Activated B cell treated with CpG ODN at 0.5 μM for 24 hours (primary cell): Measurements from ENCODE around the gene ZSCAN9. TPM values are rescaled to one million over a fixed set of nuclear protein-coding genes. Genes with fewer than 3 reads are reported as not detected.

Experiments used
- ATAC-seq: fragments of 200-7000 bp; cut with Tn5 transposase; one replicate; pipeline ENCODE4 v1.10.0; 2021; ENCODE audit warnings: low read depth, mild to moderate bottlenecking, moderate library complexity
- CTCF ChIA-PET: fragments of 350-600 bp; sonication (Branson Sonifier 250); formaldehyde crosslinking; loops from one replicate; lab custom pipeline; 2021; ENCODE audit warnings: antibody characterized with exemption; lab: Charles Lee
- POLR2A ChIA-PET: fragments of 350-600 bp; sonication (Branson Sonifier 250); formaldehyde crosslinking; loops from one replicate; lab custom pipeline; 2021; ENCODE audit warnings: antibody characterized with exemption; lab: Charles Lee
- DNase-seq: peaks from one replicate; pipeline ENCODE4 v3.0.0; 2022
- H3K27ac Mint-ChIP-seq: one replicate; pipeline ENCODE4 v1.8.0; 2020; ENCODE audit warnings: mixed read lengths
- H3K27me3 Mint-ChIP-seq: one replicate; pipeline ENCODE4 v1.8.0; 2021; ENCODE audit warnings: mixed read lengths
- H3K36me3 Mint-ChIP-seq: one replicate; pipeline ENCODE4 v1.8.0; 2021; ENCODE audit warnings: low read depth, mixed read lengths
- H3K4me1 Mint-ChIP-seq: one replicate; pipeline ENCODE4 v1.8.0; 2021; ENCODE audit warnings: mixed read lengths
- H3K4me3 Mint-ChIP-seq: one replicate; pipeline ENCODE4 v1.8.0; 2020; ENCODE audit warnings: mild to moderate bottlenecking, mixed read lengths
- H3K9me3 Mint-ChIP-seq: one replicate; pipeline ENCODE4 v1.8.0; 2020; ENCODE audit warnings: mixed read lengths
- CTCF ChIP-seq: fragments of 200-600 bp; IDR thresholded peaks from one replicate; pipeline ENCODE4 v1.8.0; 2022; ENCODE audit warnings: antibody characterized with exemption, mild to moderate bottlenecking
- intact Hi-C: fragments of 100-400 bp; cut with micrococcal nuclease; formaldehyde crosslinking; loops from one replicate; pipeline ENCODE4 v1.15.1; 2024
- total RNA-seq: library from RNA; stranded (reverse); gene quantifications from 2 replicates; pipeline ENCODE4 v1.2.3, GENCODE V29; 2022

Gene ZSCAN9
- total RNA-seq, 1 donor from 2014 or later: 30.3 TPM

GRCh38 chr6:28281288-28282064, 56.4 kb downstream of the ZSCAN9 start, which contains the start of gene PGBD1:
PGBD1 (plus strand) TSS chr6:28281572; CDS start chr6:28283814, 2,242 bp downstream.
- ATAC-seq (peak; percentile 86), DNase-seq (peak; percentile 52)
- ChIA-PET POLR2A (interaction anchor here (0.6 to 1.9 kb wide), 5 partner anchors 10 to 74 kb away, joined by 5 to 8 read pairs (median 5); partner anchors contain the start of genes ZKSCAN3 and ZSCAN26), CTCF (interaction anchor here (1.3 kb wide), 1 partner anchor 11 kb away, joined by 3 read pairs; no protein-coding TSS in a partner anchor)
- no peak for TF ChIP-seq CTCF
- no peak within 1 kb of the TSS for H3K27ac Mint-ChIP-seq
- peaks cover 15% of the 10 kb centered on the region for H3K27me3 Mint-ChIP-seq
- H3K36me3 Mint-ChIP-seq: peaks cover 11% of the 10 kb centered on the region
- H3K9me3 Mint-ChIP-seq: no peaks in the 10 kb centered on the region
- peaks cover 12% of the 10 kb centered on the region for H3K4me1 Mint-ChIP-seq
- H3K4me3 Mint-ChIP-seq: peak within 1 kb of the TSS; percentile 84
- intact Hi-C loops: loop anchor here (1.0 to 2.0 kb wide), 4 partner anchors 14 to 56 kb away; partner anchors contain the start of genes ZKSCAN4, ZSCAN26 and ZSCAN9

- no peak for ATAC-seq
- no peak for DNase-seq
- H3K27ac Mint-ChIP-seq: no peak overlapping the region
- H3K36me3 Mint-ChIP-seq: peaks cover 2% of the 10 kb centered on the region
- intact Hi-C loops: no loop called here
- H3K4me3 Mint-ChIP-seq: no peak overlapping the region
- H3K9me3 Mint-ChIP-seq: no peaks in the 10 kb centered on the region
- peaks cover 12% of the 10 kb centered on the region for H3K4me1 Mint-ChIP-seq
- TF ChIP-seq CTCF: no peak
- ChIA-PET CTCF (no interaction called here), POLR2A (interaction anchor here (1.1 kb wide), 1 partner anchor 141 kb away, joined by 3 read pairs; the partner anchor contains the start of gene ZKSCAN8)
- peaks cover 15% of the 10 kb centered on the region for H3K27me3 Mint-ChIP-seq
Observed at GRCh38 chr6:28282926-28283325, 57.9 kb downstream of the ZSCAN9 start.

Other genes starting within 250 kb of the ZSCAN9 start
- gene ZNF165, start 144.7 kb upstream of the ZSCAN9 start, total RNA-seq: 6.0 and 6.3 TPM in 2 replicates
- 10.6 and 12.6 TPM in 2 replicates for gene ZSCAN16, start 100.7 kb upstream of the ZSCAN9 start, total RNA-seq
- 38.9 and 40.2 TPM in 2 replicates for gene ZKSCAN8, start 83.4 kb upstream of the ZSCAN9 start, total RNA-seq
- gene ZKSCAN4, start 27.0 kb downstream of the ZSCAN9 start, total RNA-seq: 10.5 and 11.1 TPM in 2 replicates
- gene NKAPL, start 34.0 kb downstream of the ZSCAN9 start, total RNA-seq: 0.29 and 0.35 TPM in 2 replicates
- 16.0 and 17.8 TPM in 2 replicates for gene ZSCAN26, start 41.9 kb downstream of the ZSCAN9 start, total RNA-seq
- 1.8 and 1.9 TPM in 2 replicates for gene PGBD1, start 56.3 kb downstream of the ZSCAN9 start, total RNA-seq
- gene ZSCAN31, start 110.9 kb downstream of the ZSCAN9 start, total RNA-seq: 1.0 and 3.6 TPM in 2 replicates
- 5.6 and 6.3 TPM in 2 replicates for gene ZKSCAN3, start 124.7 kb downstream of the ZSCAN9 start, total RNA-seq
- 12.8 and 13.0 TPM in 2 replicates for gene ZSCAN12, start 174.5 kb downstream of the ZSCAN9 start, total RNA-seq
- gene ZSCAN23, start 218.2 kb downstream of the ZSCAN9 start, total RNA-seq: 0.18 and 0.49 TPM in 2 replicates